Islet of Langerhans (tissue), 1 donor: Measurements from ENCODE around the gene HS1BP3.

Experiments used
- FAIRE-seq: peaks from one replicate; lab custom pipeline; 2011; peaks lifted over from hg19 to GRCh38; lab: Jason Lieb, UNC

Gene HS1BP3

DNA sequence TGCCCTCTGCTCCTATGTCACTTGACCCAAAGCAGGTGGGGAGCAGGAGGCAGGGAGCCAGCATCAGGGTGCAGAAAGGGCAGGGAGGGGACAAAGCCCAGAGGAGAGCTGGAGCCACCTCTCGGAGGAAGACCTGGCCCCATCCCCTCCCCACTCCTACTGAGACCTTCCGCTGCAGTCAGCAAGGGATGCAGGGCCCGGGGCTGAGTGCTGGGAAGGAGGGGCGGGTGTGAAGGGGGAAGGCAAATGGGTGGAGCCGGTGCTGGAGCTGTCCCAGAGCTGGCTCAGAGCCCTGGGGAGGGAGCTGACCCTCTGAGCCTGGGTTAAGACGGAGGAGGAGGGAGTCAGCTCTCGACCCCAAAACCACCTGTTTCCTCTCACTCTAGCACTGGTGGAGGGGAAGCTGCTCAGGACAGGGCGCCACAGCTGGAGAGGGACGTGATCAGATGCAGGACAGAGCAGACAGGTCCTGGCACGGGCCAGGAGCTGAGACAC, 33.8 kb downstream of the HS1BP3 start:
- no peak for FAIRE-seq

DNA sequence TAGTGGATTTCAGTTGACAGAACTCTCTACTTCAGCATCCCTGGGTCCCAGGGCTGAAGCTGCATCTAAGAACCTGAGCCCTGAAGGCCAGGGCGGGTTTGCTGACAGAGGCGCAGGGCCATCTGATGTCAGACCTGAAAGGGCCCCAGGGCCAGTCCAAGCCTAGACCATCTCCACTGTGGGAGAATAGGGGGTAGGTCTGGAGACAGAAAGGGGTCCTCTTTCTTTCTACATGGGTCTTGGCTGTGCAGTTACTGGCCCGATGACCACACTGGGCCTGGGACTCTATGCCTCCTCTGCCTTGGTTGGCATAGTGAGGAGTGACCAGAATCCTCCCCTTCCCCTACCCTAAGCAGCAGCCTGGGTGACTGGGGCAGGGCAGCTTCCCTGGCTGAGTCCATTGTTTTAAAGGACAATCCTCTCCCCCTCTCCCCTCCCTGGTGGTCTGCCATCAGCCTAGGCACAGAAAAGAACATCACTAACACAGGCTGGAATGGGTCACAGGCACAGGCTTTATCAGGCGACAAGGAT, 34.5 kb downstream of the HS1BP3 start:
- FAIRE-seq: no peak

DNA sequence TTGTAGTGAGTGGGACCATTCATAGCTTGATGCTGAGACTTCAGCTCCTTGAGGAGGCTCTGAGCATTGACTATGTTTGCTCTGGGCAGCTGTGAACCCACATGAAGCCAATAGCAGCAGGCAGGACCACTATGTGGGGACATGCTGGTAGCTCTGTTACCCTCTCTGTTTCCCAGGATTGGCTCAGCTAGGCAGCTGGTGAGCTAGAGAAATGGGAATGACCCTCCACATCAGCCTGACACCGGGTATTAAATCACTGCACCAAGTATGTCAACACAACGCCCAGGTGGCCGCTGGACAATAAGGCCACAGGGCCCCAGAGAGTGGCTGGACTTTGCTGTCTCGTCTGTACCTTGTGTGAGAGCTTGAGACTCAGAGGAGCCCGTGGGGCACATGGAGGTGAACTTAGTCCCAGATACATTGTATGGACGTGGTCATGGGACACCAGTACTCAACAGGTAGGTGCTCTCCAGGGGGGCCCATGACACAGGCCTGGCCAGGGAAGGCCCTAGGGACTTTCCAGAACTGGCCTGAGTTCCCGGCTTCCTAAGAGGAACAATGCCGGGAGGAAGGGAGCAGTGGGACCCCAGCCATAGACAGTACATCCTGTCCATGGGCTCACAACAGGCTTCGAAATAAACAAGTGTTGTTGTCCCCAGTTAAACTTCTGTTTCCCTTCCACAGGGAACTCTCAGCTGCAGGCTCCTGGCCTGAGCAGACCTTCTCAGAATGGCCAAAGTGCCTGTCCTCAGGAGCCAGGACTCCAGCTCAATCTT, 35.2 kb downstream of the HS1BP3 start:
- FAIRE-seq: no peak

DNA sequence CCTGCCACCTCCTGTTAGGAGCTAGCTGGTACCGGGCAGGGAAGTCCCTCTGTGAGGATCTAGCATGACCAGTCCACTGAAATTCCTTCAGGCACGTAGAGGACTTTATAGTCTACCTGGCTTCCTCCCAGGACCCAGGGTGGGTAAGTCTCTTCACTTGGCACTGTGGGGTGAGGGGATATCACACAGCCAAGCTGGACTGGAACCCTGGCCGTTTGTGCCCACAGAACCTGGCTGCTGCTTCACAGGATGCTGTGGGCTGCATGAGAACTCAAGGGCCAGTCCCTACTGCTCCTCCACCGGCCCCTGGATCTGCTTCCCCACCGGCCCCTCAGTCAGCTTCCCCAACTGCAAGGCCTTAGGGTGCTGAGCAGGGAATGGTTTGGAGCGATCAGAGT, 35.8 kb downstream of the HS1BP3 start:
- no peak for FAIRE-seq

DNA sequence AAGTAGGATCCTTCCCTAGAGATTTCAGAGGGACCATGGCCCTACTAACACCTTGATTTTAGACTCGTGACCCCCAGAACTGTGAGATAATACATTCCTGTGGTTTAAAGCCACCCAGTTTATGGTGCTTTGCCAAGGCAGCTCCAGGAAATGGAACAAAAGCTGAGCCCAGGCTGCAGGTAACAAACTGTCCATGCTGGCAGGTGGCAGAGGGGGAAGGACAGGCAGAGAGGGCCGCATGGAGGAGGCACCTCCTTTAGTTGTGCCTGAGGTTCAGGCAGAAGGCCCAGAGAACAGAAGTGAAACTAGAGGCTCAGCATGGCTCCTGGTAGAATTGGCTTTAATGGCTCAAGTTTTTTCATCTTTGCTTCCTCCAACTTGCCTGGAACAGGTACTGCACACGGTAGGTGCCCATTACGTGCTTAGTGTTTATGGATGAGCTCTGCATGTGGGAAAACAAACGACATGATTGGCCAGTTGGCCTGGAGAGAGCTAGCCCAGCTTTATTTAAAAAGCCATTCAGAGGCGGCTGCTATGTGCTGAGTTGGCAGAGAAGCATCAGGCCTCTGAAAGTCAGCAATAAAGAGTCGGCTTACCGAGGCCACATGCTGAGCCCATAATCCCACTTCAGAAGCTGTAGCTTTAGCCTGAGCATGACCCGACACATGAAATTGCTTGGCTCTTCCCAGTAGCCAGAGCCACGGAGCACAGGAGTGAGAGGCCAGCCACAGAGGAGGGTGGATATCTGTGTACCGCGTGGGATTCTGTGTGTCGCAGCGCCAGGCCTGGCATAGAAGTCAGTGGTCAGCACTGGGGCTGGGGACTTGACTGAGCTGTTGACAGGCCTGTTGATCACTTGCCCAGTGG, 36.5 kb downstream of the HS1BP3 start:
- no peak for FAIRE-seq

DNA sequence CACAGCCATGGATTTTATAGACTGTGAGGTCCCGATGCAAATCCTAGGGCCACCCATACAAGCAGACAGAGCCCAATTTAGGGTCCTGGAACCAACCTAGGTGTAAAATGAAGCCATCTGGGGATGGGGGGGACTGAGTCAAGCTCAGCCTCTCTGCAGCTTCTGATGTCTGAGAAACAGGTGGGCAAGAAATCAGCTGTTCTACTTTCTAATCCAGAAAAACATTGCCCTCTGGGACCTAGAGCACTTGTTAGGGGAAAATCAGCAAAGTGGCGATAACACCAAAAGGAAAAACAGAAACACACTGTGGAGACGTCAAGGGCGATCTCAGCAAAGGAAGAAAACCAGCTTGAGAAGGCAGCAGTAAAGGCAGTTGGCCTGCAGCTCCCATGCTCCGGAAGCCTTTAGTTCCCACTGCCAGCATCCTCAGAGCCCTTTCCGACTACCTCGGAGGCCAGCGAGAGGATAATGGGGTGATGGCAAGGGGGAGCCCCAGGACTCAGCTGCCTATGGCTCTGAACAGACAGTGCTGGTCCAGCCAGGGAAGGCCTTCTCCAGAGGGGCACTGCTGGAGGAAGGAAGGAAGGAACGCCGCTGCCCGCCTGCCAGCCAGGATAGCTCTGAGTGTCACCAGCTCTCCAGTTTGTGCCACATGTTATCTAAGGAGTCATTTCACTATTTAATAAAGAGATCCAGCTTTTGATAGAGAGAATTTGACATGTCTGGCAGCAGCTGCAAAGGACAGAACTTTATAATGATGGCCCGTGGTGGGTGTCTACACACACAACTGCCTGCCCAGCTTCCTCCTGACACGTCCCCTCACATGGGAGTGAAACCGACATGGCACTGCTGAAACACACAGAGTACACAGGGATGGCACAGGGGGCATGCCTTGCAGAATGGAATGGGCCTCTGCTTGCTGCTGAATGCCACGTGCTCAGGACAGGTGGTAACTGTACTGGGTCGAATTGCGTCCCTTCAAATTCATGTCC, 37.7 kb downstream of the HS1BP3 start:
- no peak for FAIRE-seq

DNA sequence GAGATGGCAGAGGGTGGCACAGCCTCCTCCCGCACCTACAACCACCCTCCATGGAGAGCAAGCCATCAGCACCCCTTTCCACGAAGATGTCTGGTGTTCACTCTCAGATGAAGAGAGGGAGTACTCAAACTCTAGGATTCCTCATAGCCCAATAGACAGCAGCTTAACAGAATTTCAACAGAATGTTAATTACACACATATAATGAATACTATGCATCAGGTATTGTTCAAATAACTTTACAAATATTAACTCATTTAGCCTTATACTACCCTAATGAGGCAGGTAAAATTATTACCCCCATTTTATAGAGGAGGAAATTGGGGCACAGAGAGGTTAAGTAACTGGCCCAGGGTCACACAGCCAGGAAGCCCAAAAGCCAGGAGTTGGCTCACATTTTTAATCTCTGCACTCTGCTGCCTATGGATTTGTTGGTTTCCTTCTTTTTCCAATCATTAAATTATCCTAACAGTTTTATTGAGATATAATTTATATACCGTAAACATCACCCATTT, 39.0 kb downstream of the HS1BP3 start:
- FAIRE-seq: no peak

DNA sequence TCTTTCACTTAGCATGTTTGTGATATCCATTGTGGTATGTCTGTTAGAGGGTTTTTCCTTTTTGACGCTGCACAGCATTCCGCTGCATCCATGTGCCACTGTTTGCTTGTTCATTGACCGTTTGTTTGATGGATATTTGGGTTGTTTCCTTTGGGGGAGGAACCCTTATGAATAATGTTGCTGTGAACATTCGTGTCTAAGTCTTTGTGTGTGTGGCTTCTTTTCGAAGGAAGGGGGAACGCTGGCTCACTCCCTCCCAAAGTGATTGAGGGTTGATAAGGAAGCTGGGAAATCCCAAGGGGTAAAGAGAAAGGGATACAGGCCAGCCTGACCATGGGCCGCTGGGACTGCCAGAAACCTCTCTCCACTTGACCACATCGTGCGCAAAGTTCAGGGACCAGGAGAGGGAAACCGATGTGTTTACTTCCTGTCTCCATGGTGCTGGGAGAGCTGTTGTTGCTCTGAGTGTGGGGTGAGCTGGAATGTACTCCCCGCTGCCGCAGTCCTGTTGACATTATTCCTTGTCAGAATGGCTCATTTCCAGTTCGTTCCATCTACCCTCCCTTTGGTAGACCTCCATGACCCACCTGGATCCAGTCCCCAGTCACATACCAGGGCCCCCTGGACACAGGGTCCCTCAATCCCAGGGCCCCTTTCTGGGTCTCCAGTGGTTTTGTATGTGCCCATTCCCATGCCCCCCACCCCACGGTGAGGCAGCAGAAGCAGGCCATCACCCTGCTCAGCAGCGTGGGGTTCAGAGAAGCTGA, 39.6 kb downstream of the HS1BP3 start:
- no peak for FAIRE-seq

DNA sequence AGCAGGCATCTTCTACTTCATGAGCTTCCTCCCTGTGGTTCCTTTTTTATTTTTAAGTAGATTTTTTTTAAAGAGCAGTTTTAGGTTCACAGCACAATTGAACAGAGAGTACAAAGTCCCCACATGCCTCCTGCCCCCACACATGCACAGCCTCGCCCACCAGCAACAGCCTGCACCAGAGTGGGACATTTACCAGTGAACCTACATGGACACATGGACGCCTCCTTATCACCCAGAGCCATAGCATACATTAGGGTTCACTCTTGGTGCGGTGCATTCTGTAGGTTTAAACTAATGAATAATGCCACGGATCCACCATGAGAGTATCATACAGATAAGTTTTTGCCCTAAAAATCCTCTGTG, 40.9 kb downstream of the HS1BP3 start:
- no peak for FAIRE-seq

DNA sequence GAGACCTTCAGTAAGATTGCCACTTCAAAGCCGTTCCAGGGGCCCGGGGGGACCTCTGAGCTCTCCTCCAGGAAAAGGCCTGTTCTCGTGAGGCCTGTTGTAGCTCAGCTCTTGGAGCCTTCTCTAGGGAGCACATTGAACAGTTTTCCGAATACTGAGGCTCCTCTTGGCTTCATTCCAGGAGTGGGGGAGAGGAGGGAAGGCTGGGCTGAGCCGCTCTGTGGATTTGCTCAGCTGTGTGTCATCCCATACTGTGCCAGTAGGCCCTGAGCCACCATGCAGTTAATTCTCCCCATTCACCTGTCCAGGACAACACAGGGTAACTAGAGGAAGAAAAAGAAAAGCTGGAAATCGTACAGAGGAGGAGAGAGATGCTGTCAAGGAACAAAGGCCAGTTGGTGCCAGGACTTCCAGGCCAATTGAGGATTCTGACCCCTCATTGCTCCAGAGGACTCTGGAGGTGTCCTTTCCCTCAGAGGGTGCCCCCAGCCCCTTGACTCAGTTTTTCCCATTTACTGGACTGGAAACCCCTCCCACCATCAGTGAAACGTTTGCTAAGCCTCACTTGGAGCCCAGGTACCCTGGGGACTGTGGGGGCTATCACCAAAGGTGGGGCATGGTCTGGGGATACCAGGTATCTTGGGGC, 41.4 kb downstream of the HS1BP3 start:
- FAIRE-seq: no peak

DNA sequence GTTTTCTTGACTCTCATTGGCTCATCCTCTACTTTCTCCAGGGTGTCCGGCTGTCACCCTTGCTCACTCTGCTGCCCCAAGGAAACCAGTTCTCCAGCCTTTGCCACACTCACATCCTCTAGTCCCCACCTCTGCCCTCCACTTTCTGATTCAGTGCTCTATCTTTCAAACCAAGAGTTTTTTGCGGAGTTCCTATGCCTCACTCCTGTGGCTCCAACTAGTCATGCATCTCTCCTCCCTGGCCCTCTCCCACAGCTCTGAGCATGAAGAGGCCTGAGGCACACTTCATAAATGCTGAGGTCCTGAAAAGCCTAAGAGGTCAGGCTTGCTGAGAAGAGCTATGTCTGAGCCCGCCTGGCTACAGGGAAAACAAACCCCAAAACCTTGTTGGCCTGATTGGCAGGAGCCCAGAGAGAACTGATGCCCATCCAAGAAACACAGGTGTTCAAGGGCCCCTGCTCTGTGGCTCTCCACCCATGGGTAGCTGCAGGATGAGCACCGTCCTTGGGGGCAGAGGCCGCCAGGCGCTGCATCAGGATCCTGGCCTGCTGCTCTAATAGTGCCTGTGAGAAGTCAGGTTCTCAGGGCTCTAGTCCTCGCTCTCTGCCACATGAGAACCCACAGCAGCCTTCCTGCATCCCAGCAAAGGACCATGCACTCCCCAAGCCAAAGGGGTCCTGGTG, 42.1 kb downstream of the HS1BP3 start:
- FAIRE-seq: no peak

DNA sequence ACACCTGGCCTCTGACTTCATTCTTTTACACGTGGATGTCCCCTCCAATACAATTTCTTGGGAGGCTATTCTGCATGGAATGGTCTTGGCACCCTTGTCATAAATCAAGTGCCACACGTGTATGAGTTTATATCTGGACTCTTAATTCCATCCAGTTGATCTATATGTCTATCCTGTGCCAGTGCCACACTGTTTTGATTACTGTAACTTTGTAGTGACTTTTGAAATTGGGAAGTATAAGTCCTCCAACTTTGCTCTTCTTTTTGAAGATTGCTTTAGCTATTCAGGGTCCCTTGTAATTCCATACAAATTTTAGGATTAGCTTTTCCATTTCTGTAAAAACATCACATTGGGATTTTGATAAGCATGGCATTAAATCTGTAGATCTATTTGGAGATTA, 43.5 kb downstream of the HS1BP3 start:
- no peak for FAIRE-seq

DNA sequence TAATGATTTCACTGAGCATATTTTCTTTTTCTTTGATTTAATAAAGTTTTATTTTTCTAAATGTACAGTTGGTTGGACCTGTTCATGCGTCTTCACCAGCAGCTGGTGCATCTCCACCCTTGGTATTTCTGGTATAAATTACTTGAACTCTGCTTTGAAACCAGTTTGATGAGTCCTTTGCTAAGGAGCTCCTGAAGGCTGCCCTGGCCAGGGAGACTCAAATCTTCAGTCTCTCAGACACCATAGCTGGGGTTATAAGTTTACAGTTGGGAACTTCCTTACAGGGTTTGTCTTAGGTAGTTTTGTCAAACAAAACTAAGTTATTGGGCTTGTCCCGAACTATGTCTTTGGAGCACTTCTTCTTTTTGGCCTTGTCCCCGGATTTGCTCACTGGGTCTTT, 44.7 kb downstream of the HS1BP3 start:
- FAIRE-seq: no peak

DNA sequence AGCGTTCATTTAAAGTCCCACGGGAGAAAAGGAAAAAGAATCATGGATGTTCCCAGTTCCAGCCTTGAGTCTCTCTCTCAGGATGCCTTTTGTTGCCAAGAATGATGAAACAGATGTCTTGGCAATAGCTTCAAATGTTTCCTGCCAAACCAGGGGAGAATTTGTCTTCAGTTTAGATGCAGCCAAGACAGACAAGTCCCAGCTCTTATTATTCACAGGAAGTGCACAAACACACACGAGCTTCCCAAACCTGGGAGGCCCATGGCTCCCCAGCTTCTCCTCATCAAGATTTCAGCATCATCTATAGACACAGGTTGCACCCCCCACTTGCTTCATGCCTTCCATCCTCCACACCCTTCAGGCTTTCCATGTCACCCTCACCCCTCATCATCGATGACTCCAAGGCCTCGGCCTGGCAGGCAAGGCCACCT, 45.9 kb downstream of the HS1BP3 start:
- FAIRE-seq: no peak

DNA sequence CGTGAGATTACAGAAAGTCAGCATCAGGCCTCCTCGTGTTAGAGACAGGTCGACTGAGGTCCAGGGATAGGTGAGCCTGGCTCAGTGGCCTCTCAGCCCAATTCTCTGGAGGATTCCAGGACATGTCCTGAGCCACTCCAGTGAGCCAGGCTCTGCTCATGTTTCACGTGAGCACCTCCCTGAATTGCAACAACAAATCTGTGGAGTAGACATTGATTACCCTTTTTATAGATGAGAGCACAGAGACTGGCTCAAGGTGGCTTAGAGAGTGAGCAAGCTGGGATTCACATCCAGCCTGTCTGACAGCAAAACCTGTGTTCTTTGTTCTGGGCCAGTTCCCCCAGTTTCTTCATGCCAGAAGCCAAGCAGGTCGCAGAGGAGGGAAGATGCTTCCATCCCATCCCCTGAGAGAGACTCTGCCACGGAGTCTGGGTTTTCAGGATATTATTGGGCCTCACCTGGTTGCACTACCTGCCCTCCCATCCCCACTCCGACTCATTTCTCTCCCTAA, 46.4 kb downstream of the HS1BP3 start:
- FAIRE-seq: no peak

DNA sequence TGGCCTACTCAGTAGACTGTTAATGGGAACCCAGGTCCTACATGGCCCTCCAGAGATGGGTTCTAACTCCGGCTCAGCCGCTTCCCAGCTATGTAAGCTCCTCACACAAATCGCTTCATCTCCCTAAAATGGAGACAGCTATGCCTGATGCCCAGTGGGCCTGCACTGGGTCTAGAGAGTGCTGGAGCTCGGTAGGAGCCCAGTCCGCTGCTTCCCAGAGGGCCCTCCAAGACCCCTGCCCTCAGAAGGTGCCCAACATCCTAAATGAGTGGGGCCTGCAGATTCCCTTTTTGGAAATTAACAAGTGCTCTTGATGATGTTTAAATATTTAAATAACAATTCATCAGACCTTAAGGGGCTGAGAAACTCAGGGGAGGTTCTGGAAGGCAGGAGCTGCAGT, 47.1 kb downstream of the HS1BP3 start:
- no peak for FAIRE-seq

DNA sequence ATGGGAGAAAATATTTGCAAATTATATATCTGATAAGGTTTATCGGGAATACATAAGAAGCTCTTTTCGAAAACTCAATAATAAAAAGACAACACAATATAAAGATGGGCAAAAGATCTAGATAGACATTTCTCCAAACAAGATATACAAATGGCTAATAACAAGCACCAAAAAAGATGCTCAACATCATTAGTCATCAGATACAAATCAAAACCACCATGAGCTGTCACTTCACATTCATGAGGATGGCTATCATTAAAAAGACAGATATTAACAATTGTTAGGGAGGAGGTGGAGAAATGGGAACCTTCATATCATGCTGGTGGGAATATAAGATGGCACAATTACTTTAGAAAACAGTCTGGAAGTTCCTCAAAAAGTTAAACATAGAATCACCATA, 48.1 kb downstream of the HS1BP3 start:
- no peak for FAIRE-seq

DNA sequence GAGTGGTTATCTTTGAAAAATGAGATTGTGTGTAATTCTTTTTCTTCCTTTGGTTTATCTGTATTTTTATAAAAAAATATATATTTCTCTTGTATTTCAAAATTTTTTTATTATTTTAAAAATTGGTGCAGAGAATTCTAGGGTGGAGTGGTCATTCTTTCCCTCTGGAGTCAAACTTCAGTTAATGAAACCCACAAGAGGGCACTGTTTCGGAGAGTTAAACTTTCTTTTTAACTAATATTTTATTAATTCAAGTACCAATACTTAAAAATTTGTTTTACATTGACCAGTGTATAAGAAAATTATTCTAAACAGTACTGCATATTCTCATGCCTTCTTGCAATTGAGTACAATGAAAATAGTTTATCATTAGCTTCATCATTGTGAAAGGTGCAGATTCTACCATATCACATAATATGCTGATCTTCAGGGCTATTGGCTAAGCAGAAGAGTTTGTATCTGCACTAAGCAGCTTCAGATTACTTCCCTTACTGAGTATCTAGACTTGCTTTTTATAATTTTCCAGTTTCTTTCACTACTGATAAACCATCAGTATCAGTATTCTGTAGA, 50.1 kb downstream of the HS1BP3 start:
- peak; percentile 5 for FAIRE-seq

DNA sequence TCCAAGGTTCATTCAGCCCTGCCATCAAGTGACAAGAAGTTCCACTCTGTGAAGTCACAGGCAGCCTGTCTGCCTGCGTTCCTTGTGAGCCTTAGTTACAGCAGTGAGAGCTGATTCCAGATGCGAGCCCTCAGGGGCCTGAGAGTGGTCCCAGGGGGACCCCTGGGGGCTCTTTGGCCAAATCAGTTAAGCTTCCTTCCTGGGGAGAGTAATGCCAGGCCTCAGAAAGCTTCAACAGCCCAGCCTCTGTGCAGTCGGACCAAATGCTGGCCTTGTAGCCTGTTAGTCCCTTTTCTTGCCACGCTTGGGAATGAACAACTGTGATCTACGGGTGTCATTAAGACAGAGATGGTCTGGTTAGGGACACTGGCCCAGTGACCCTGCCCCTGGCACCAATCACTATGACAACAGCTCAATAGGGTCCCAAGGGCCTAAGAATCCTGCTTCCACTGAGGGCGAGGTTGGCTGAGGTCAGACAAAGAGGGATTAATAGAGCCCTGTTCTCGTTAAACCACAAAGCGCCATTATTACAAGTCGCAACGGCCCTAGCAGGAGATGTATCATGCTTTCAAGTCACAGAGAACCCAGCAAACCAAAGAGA, 50.9 kb downstream of the HS1BP3 start:
- FAIRE-seq: no peak
